ENCODE results near the gene WNT6.

WNT6 gene
- 0 to 0.12 (median 0) reads per million in 18 experiments for total RNA-seq

- no peak for DNase-seq
Observed at GRCh38 chr2:218859556-218859987, at the start of gene WNT6. TSS of gene WNT6 (plus strand) at chr2:218859805. CDS start at chr2:218860038, 233 bp downstream.

- DNase-seq = peak in 1 of 2 donors; percentile 41
Observed at GRCh38 chr2:218810256-218810655, 49.3 kb upstream of the WNT6 start.

GRCh38 chr2:218811382-218811781, 48.2 kb upstream of the WNT6 start:
- peak; percentile 98 to 100 for DNase-seq

GRCh38 chr2:218812096-218812815, 47.3 kb upstream of the WNT6 start:
- no peak for DNase-seq

- DNase-seq = no peak
Observed at GRCh38 chr2:218812861-218813260, 46.7 kb upstream of the WNT6 start.

GRCh38 chr2:218813771-218814460, 45.7 kb upstream of the WNT6 start:
- no peak for DNase-seq

GRCh38 chr2:218814540-218815243, 44.9 kb upstream of the WNT6 start:
- DNase-seq = no peak

GRCh38 chr2:218815244-218815637, 44.4 kb upstream of the WNT6 start:
- no peak for DNase-seq

- no peak for DNase-seq
Observed at GRCh38 chr2:218815649-218816048, 44.0 kb upstream of the WNT6 start.

- DNase-seq = no peak
Observed at GRCh38 chr2:218816561-218817011, 43.0 kb upstream of the WNT6 start.

GRCh38 chr2:218819093-218819492, 40.5 kb upstream of the WNT6 start:
- peak; percentile 60 to 67 for DNase-seq

GRCh38 chr2:218820746-218821369, 38.7 kb upstream of the WNT6 start:
- no peak for DNase-seq

- DNase-seq = no peak
Observed at GRCh38 chr2:218821605-218822211, 37.9 kb upstream of the WNT6 start.

GRCh38 chr2:218822622-218823021, 37.0 kb upstream of the WNT6 start:
- no peak for DNase-seq

- DNase-seq = no peak
Observed at GRCh38 chr2:218823196-218823855, 36.3 kb upstream of the WNT6 start.

- no peak for DNase-seq
Observed at GRCh38 chr2:218824004-218824403, 35.6 kb upstream of the WNT6 start.

- DNase-seq = no peak
Observed at GRCh38 chr2:218826791-218827190, 32.8 kb upstream of the WNT6 start.

GRCh38 chr2:218827701-218828476, 31.7 kb upstream of the WNT6 start:
- DNase-seq = no peak

GRCh38 chr2:218828477-218828778, 31.2 kb upstream of the WNT6 start:
- DNase-seq = no peak

GRCh38 chr2:218829868-218830451, 29.6 kb upstream of the WNT6 start:
- no peak for DNase-seq

Data from inflammatory macrophage (primary cell).